Uterus (tissue), 4 donors: ENCODE results near the gene ADAMTSL5. TPM values are rescaled to one million over a fixed set of nuclear protein-coding genes. Genes with fewer than 3 reads are reported as not detected.

Experiments
- DNase-seq, 2 donors: peaks; one replicate each; pipeline ENCODE4 v3.0.0-alpha.2; 2019 to 2020
- H3K27ac ChIP-seq, 2 donors: fragments of 200-600 bp; sonication (generic); 1 replicate in 1 of 2; 2 replicates in 1 of 2; pipeline ENCODE4 v1.5.1; 2016 to 2018
- H3K27me3 ChIP-seq, 2 donors: fragments of 200-600 bp; sonication (generic); one replicate each; pipeline ENCODE4 v1.5.1; 2018 to 2019; ENCODE audit warnings: control low read depth in 1 of 2
- H3K36me3 ChIP-seq, 2 donors: fragments of 200-600 bp; sonication (generic); one replicate each; pipeline ENCODE4 v1.5.1; 2019; ENCODE audit warnings: control low read depth in 1 of 2
- H3K4me1 ChIP-seq, 2 donors: fragments of 200-600 bp; sonication (generic); one replicate each; pipeline ENCODE4 v1.5.1; 2018 to 2019; ENCODE audit warnings: control low read depth in 1 of 2
- H3K4me3 ChIP-seq, 2 donors: fragments of 200-600 bp; sonication (generic); 1 replicate in 1 of 2; 2 replicates in 1 of 2; pipeline ENCODE4 v1.5.1; 2018 to 2019; ENCODE audit warnings: mild to moderate bottlenecking in 1 of 2
- H3K9me3 ChIP-seq, 2 donors: fragments of 200-600 bp; sonication (generic); one replicate each; pipeline ENCODE4 v1.5.1; 2019; ENCODE audit warnings: control low read depth in 1 of 2
- CTCF ChIP-seq, 4 experiments: fragments of 200-600 bp in 2 of 4; fragments of 450-650 bp in 2 of 4; sonication (generic) in 2 of 4; IDR thresholded peaks; one replicate each; pipeline ENCODE4 v1.5.1; 2016 to 2019; ENCODE audit warnings: antibody characterized with exemption in 4 of 4, mild to moderate bottlenecking in 2 of 4, moderate library complexity in 1 of 4
- POLR2A ChIP-seq, 2 donors: fragments of 450-650 bp; IDR thresholded peaks; one replicate each; pipeline ENCODE4 v1.6.1; 2016; ENCODE audit warnings: antibody characterized with exemption in 2 of 2, mild to moderate bottlenecking in 1 of 2, moderate library complexity in 1 of 2
- intact Hi-C: fragments of 100-400 bp; cut with DNase I; formaldehyde crosslinking; loops from one replicate; pipeline ENCODE4 v1.15.1; 2023; ENCODE audit warnings: low total_unique reads
- total RNA-seq, 4 donors: library from RNA; depleted of rRNA in 3 of 4; stranded (reverse); fragments of >200 nt in 3 of 4; gene quantifications; one replicate each; pipeline versions ENCODE4 v1.1.0 to v1.2.4, GENCODE V29; 2014 to 2023
- donor health status: DM: yes; HTN: yes; CAD: no.

Gene ADAMTSL5
- total RNA-seq, 4 donors from 2014 or later: 3.5 to 39.4 (median 12.6) TPM

GRCh38 chr19:1496714-1497577, 15.9 kb downstream of the ADAMTSL5 start:
- TF ChIP-seq CTCF (IDR thresholded peaks at IDR 0.05) (no peak), POLR2A (IDR thresholded peaks at IDR 0.05) (no peak)
- Histone ChIP-seq H3K36me3 (no peaks in the 10 kb centered on the region), H3K27ac (no peak overlapping the region), H3K9me3 (no peaks in the 10 kb centered on the region), H3K27me3 (no peaks in the 10 kb centered on the region), H3K4me1 (no peaks in the 10 kb centered on the region), H3K4me3 (no peak overlapping the region)
- no peak for DNase-seq
- intact Hi-C loops: no loop called here

GRCh38 chr19:1495799-1496713, 16.8 kb downstream of the ADAMTSL5 start:
- DNase-seq: no peak
- Histone ChIP-seq H3K27ac (no peak overlapping the region), H3K9me3 (no peaks in the 10 kb centered on the region), H3K4me1 (no peaks in the 10 kb centered on the region), H3K36me3 (no peaks in the 10 kb centered on the region), H3K27me3 (no peaks in the 10 kb centered on the region), H3K4me3 (no peak overlapping the region)
- intact Hi-C loops: no loop called here
- no peak for TF ChIP-seq CTCF (IDR thresholded peaks at IDR 0.05)

- Histone ChIP-seq H3K27ac (no peak overlapping the region), H3K36me3 (no peaks in the 10 kb centered on the region), H3K9me3 (no peaks in the 10 kb centered on the region), H3K27me3 (no peaks in the 10 kb centered on the region), H3K4me1 (no peaks in the 10 kb centered on the region), H3K4me3 (no peak overlapping the region)
- no peak for TF ChIP-seq CTCF (IDR thresholded peaks at IDR 0.05)
- no peak for TF ChIP-seq POLR2A (IDR thresholded peaks at IDR 0.05)
- intact Hi-C loops: no loop called here
- no peak for DNase-seq
Measured at GRCh38 chr19:1495051-1495798, 17.6 kb downstream of the ADAMTSL5 start.

GRCh38 chr19:1494115-1494815, 18.6 kb downstream of the ADAMTSL5 start:
- intact Hi-C loops: no loop called here
- Histone ChIP-seq H3K27ac (no peak overlapping the region), H3K36me3 (no peaks in the 10 kb centered on the region), H3K4me1 (peaks cover 0 to 6% of the 10 kb centered on the region in 2 donors), H3K27me3 (no peaks in the 10 kb centered on the region), H3K9me3 (no peaks in the 10 kb centered on the region), H3K4me3 (no peak overlapping the region)
- no peak for DNase-seq
- TF ChIP-seq CTCF (IDR thresholded peaks at IDR 0.05) (no peak), POLR2A (IDR thresholded peaks at IDR 0.05) (no peak)
